ENCODE measurements around the gene STYXL2.

Gene STYXL2

GRCh38 chr1:167083871-167084270, 10.0 kb upstream of the STYXL2 start:
- TF ChIP-seq TAF1 (IDR thresholded peaks at IDR 0.05; ENCODE audit: borderline replicate concordance, insufficient read depth, low read length) (no peak), POLR2AphosphoS5 (IDR thresholded peaks at IDR 0.05; ENCODE audit: low read depth, low read length) (no peak), SIN3A (IDR thresholded peaks at IDR 0.05; ENCODE audit: borderline replicate concordance, insufficient read depth, low read length) (no peak), REST (IDR thresholded peaks at IDR 0.05; ENCODE audit: insufficient read depth in 1 of 2, low read depth in 2 of 2, low read length in 2 of 2) (no peak), FOXP2 (optimal IDR thresholded peaks at IDR 0.05; ENCODE audit: borderline replicate concordance, extremely low read depth, extremely low read length, insufficient read depth) (no peak)

- TF ChIP-seq SIN3A (IDR thresholded peaks at IDR 0.05; ENCODE audit: borderline replicate concordance, insufficient read depth, low read length) (no peak), POLR2AphosphoS5 (IDR thresholded peaks at IDR 0.05; ENCODE audit: low read depth, low read length) (no peak), TAF1 (IDR thresholded peaks at IDR 0.05; ENCODE audit: borderline replicate concordance, insufficient read depth, low read length) (no peak), REST (IDR thresholded peaks at IDR 0.05; ENCODE audit: insufficient read depth in 1 of 2, low read depth in 2 of 2, low read length in 2 of 2) (no peak), FOXP2 (optimal IDR thresholded peaks at IDR 0.05; ENCODE audit: borderline replicate concordance, extremely low read depth, extremely low read length, insufficient read depth) (no peak)
Observed at GRCh38 chr1:167084757-167085156, 9.1 kb upstream of the STYXL2 start.

GRCh38 chr1:167086033-167086432, 7.8 kb upstream of the STYXL2 start:
- no peak for TF ChIP-seq SIN3A (IDR thresholded peaks at IDR 0.05; ENCODE audit: borderline replicate concordance, insufficient read depth, low read length)
- no peak for TF ChIP-seq REST (IDR thresholded peaks at IDR 0.05; ENCODE audit: insufficient read depth in 1 of 2, low read depth in 2 of 2, low read length in 2 of 2)
- TF ChIP-seq FOXP2 (optimal IDR thresholded peaks at IDR 0.05; ENCODE audit: borderline replicate concordance, extremely low read depth, extremely low read length, insufficient read depth) = no peak

GRCh38 chr1:167086768-167087167, 7.1 kb upstream of the STYXL2 start:
- TF ChIP-seq SIN3A (IDR thresholded peaks at IDR 0.05; ENCODE audit: borderline replicate concordance, insufficient read depth, low read length) (no peak), TAF1 (IDR thresholded peaks at IDR 0.05; ENCODE audit: borderline replicate concordance, insufficient read depth, low read length) (no peak), REST (IDR thresholded peaks at IDR 0.05; ENCODE audit: insufficient read depth in 1 of 2, low read depth in 2 of 2, low read length in 2 of 2) (no peak), POLR2AphosphoS5 (IDR thresholded peaks at IDR 0.05; ENCODE audit: low read depth, low read length) (no peak)

GRCh38 chr1:167088746-167089417, 5.0 kb upstream of the STYXL2 start:
- TF ChIP-seq FOXP2 (optimal IDR thresholded peaks at IDR 0.05; ENCODE audit: borderline replicate concordance, extremely low read depth, extremely low read length, insufficient read depth) = no peak
- TF ChIP-seq TAF1 (IDR thresholded peaks at IDR 0.05; ENCODE audit: borderline replicate concordance, insufficient read depth, low read length) = no peak
- no peak for TF ChIP-seq SIN3A (IDR thresholded peaks at IDR 0.05; ENCODE audit: borderline replicate concordance, insufficient read depth, low read length)
- no peak for TF ChIP-seq POLR2AphosphoS5 (IDR thresholded peaks at IDR 0.05; ENCODE audit: low read depth, low read length)
- no peak for TF ChIP-seq REST (IDR thresholded peaks at IDR 0.05; ENCODE audit: insufficient read depth in 1 of 2, low read depth in 2 of 2, low read length in 2 of 2)
